ENCODE results near the gene BEAN1. TPM values are rescaled to one million over a fixed set of nuclear protein-coding genes. Genes with fewer than 3 reads are reported as not detected.

BEAN1 gene
- total RNA-seq, 1 experiment from 2014 or later = 0.24 TPM

- WGBS (ENCODE audit: extremely low coverage, insufficient read length, low lambda C conversion rate) = no CpG with 5 or more reads among the region's 4 CpGs
- H3K4me2 ChIP-seq (ENCODE audit: insufficient read depth, insufficient read length, low read length) = no peak overlapping the region
- no peak overlapping the region for H3K27ac Mint-ChIP-seq
Measured at GRCh38 chr16:66457888-66458287, 30.8 kb downstream of the BEAN1 start.

More at GRCh38 chr16:66457888-66458287, 30.8 kb downstream of the BEAN1 start:
- H2AK5ac ChIP-seq (ENCODE audit: insufficient read length, low read length) = no peak overlapping the region
- no peak overlapping the region for H4K91ac ChIP-seq (ENCODE audit: insufficient read length, low read depth, low read length)
- no peak overlapping the region for H3K27ac ChIP-seq (ENCODE audit: insufficient read length, low read depth, low read length)
- no peak overlapping the region for H3K56ac ChIP-seq (ENCODE audit: insufficient read length, low read depth, low read length)
- no peak overlapping the region for H2BK20ac ChIP-seq (ENCODE audit: low read depth, low read length, poor library complexity, severe bottlenecking)
- no peak overlapping the region for H2AFZ ChIP-seq (ENCODE audit: low read length)
- no peaks in the 10 kb centered on the region for H3K4me1 ChIP-seq (ENCODE audit: insufficient read depth, low read length)
- Mint-ChIP-seq H3K9me3 (no peaks in the 10 kb centered on the region), H3K4me1 (peaks cover 13 to 24% of the 10 kb centered on the region in 2 experiments), H3K36me3 (ENCODE audit: insufficient read depth in 1 of 3, low read depth in 3 of 3) (no peaks in the 10 kb centered on the region), H3K27me3 (ENCODE audit: low read depth) (peaks cover 18% of the 10 kb centered on the region), H3K4me3 (no peak overlapping the region)
- H3K79me1 ChIP-seq (ENCODE audit: insufficient read depth, low read depth, low read length, poor library complexity, severe bottlenecking) = no peaks in the 10 kb centered on the region
- H3K9ac ChIP-seq (ENCODE audit: extremely low read depth, insufficient read length, low read length) = no peak overlapping the region
- no peak overlapping the region for H3K23ac ChIP-seq (ENCODE audit: insufficient read length, low read depth, low read length)
- no peaks in the 10 kb centered on the region for H4K20me1 ChIP-seq (ENCODE audit: control insufficient read depth, insufficient read depth, insufficient read length)
- H3K9me3 ChIP-seq (ENCODE audit: control insufficient read depth, low read depth, low read length) = no peaks in the 10 kb centered on the region
- H2BK120ac ChIP-seq (ENCODE audit: low read depth, low read length, poor library complexity, severe bottlenecking) = no peak overlapping the region
- no peaks in the 10 kb centered on the region for H3K23me2 ChIP-seq (ENCODE audit: insufficient read length, low read depth, low read length, poor library complexity, severe bottlenecking)
- no peak overlapping the region for H3K14ac ChIP-seq (ENCODE audit: insufficient read depth, low read length)
- H4K8ac ChIP-seq (replicated peaks; ENCODE audit: insufficient read length, low read depth, low read length) = no peak overlapping the region
- no peak overlapping the region for H2BK15ac ChIP-seq (ENCODE audit: low read depth, low read length)
- no peak overlapping the region for H4K5ac ChIP-seq (ENCODE audit: insufficient read length, low read depth, low read length)
- TF ChIP-seq CTCF (conservative IDR thresholded peaks at IDR 0.05) = no peak
- H3K4ac ChIP-seq (ENCODE audit: low read depth, low read length) = no peak overlapping the region
- no peaks in the 10 kb centered on the region for H3K79me2 ChIP-seq (ENCODE audit: insufficient read depth, low read length)
- H2BK5ac ChIP-seq (ENCODE audit: insufficient read length, low read length) = no peak overlapping the region
- H3K18ac ChIP-seq (ENCODE audit: insufficient read length, low read depth, low read length) = no peak overlapping the region
- H3T11ph ChIP-seq (ENCODE audit: low read length) = no peak overlapping the region
- DNase-seq = no peak
- no peaks in the 10 kb centered on the region for H3K27me3 ChIP-seq (ENCODE audit: insufficient read depth, low read length)
- H2BK12ac ChIP-seq (ENCODE audit: insufficient read length, low read depth, low read length) = no peak overlapping the region
